Stimulated activated naive CD8-positive, alpha-beta T cell treated with anti-CD3 and anti-CD28 coated beads, Interleukin-15, amount 100 ng/mL, for 72 hours (primary cell): ENCODE results near the gene FANCE.
"Not testable (repeated sequence)": the region's sequence is repeated elsewhere in the genome, so short reads cannot be mapped to it uniquely, and the experiment has no call there.

ENCODE experiments used
- ATAC-seq: fragments of 150-1000 bp; cut with Tn5 transposase; 2 replicates; pipeline ENCODE4 v1.10.0; 2021; ENCODE audit warnings: mild to moderate bottlenecking, moderate library complexity
- DNase-seq, 2 donors: peaks; one replicate each; pipeline ENCODE4 v3.0.0; 2021 to 2022
- H3K27ac Mint-ChIP-seq, 2 donors: one replicate each; pipeline ENCODE4 v1.8.0; 2022; ENCODE audit warnings: mild to moderate bottlenecking in 2 of 2, mixed read lengths in 2 of 2, moderate library complexity in 2 of 2
- H3K27me3 Mint-ChIP-seq: one replicate; pipeline ENCODE4 v1.8.0; 2022; ENCODE audit warnings: mixed read lengths
- H3K4me1 Mint-ChIP-seq: one replicate; pipeline ENCODE4 v1.8.0; 2022; ENCODE audit warnings: mild to moderate bottlenecking, mixed read lengths
- H3K4me3 Mint-ChIP-seq, 2 donors: one replicate each; pipeline ENCODE4 v1.8.0; 2022; ENCODE audit warnings: mild to moderate bottlenecking in 2 of 2, mixed read lengths in 2 of 2, moderate library complexity in 1 of 2
- H3K9me3 Mint-ChIP-seq, 2 donors: one replicate each; pipeline ENCODE4 v1.8.0; 2022; ENCODE audit warnings: mixed read lengths in 2 of 2

Gene FANCE

GRCh38 chr6:35507221-35507620, 55.1 kb downstream of the FANCE start:
- peaks cover 20% of the 10 kb centered on the region for H3K4me1 Mint-ChIP-seq
- H3K27ac Mint-ChIP-seq, result no peak overlapping the region
- no peak for DNase-seq
- H3K4me3 Mint-ChIP-seq, result no peak overlapping the region
- ATAC-seq, result no peak
- no peaks in the 10 kb centered on the region for H3K9me3 Mint-ChIP-seq
- peaks cover 50% of the 10 kb centered on the region for H3K27me3 Mint-ChIP-seq

DNA sequence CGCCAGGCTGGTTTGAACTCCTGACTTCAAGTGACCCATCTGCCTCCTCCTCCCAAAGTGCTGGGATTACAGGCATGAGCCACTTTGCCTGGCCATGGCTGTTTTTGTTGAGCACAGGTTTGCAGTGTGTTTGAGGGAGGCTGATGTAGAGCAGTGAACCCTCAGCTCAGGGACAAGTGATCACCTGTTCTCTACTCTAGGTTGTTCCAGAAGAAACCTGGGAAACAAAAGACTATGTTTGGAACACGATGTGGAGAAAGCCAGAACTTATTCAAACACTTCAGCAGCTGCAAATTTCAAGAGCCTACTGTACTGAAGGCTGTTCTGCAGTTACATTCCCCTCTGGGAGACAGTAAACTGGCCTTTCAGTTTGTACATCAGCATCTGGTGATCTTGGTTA, 55.9 kb downstream of the FANCE start:
- no peaks in the 10 kb centered on the region for H3K9me3 Mint-ChIP-seq
- peaks cover 51% of the 10 kb centered on the region for H3K27me3 Mint-ChIP-seq
- DNase-seq (no peak), ATAC-seq (no peak)
- no peak overlapping the region for H3K4me3 Mint-ChIP-seq
- H3K4me1 Mint-ChIP-seq, result peaks cover 20% of the 10 kb centered on the region
- no peak overlapping the region for H3K27ac Mint-ChIP-seq

- DNase-seq (no peak), ATAC-seq (no peak)
- Mint-ChIP-seq H3K4me3 (no peak overlapping the region), H3K4me1 (peaks cover 15% of the 10 kb centered on the region), H3K9me3 (no peaks in the 10 kb centered on the region), H3K27me3 (peaks cover 47% of the 10 kb centered on the region), H3K27ac (no peak overlapping the region)
Observed at GRCh38 chr6:35508542-35508941, 56.4 kb downstream of the FANCE start.

DNA sequence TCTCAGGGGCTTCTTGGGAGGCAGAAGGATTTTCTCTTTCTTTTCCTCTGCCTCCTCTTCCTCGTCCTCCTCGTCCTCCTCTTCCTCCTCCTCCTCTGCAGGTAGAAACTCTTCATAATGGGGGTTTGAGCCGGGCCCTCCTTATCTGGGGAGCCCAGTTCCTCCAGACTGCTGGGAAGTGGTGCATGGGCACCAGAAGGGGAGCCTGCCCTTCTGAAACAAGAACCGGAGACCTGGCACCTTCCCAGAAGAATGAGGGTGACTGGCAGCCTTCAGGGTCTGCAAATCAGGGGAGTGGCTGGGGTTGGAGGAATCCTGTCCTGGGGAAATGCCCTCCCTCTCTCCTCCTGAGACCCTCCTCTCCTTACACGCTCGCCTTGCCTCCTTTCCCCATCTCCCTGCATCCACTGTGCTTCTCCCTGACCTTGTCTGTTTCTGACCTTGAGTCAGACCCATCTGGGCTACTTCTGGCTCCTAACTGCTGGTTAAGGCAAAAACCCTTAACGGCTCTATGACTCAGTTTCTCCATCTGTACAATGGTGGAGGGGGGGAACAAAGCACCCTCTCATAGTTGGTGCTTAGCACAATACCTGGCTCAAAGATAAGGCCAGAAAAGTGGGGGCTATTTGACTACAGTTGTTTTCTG, 58.9 kb downstream of the FANCE start:
- Mint-ChIP-seq H3K4me1 (peaks cover 14% of the 10 kb centered on the region), H3K9me3 (no peaks in the 10 kb centered on the region), H3K27me3 (peaks cover 44% of the 10 kb centered on the region), H3K4me3 (no peak overlapping the region), H3K27ac (no peak overlapping the region)
- no peak for DNase-seq
- ATAC-seq, result no peak

GRCh38 chr6:35511562-35511941, 59.4 kb downstream of the FANCE start:
- Mint-ChIP-seq H3K27me3 (peaks cover 44% of the 10 kb centered on the region), H3K4me3 (peak overlapping the region in 1 of 2 donors; percentile 52), H3K4me1 (peaks cover 14% of the 10 kb centered on the region), H3K27ac (no peak overlapping the region), H3K9me3 (no peaks in the 10 kb centered on the region)
- ATAC-seq (peak; percentile 62), DNase-seq (no peak)

GRCh38 chr6:35512006-35512405, 59.9 kb downstream of the FANCE start:
- H3K27me3 Mint-ChIP-seq, result peaks cover 44% of the 10 kb centered on the region

GRCh38 chr6:35512740-35513139, 60.6 kb downstream of the FANCE start, which contains the start of gene TULP1:
TULP1 (minus strand) TSS chr6:35512896; CDS start chr6:35512858, 38 bp downstream.
- Mint-ChIP-seq H3K27me3 (peaks cover 44% of the 10 kb centered on the region), H3K27ac (peak within 1 kb of the TSS in 1 of 2 donors; percentile 91)

More at GRCh38 chr6:35512006-35512405, 59.9 kb downstream of the FANCE start:
- Mint-ChIP-seq H3K4me3 (peak overlapping the region in 1 of 2 donors; percentile 52), H3K4me1 (peaks cover 14% of the 10 kb centered on the region), H3K9me3 (no peaks in the 10 kb centered on the region), H3K27ac (peak overlapping the region in 1 of 2 donors; percentile 91)
- DNase-seq, result no peak
- ATAC-seq, result peak; percentile 39

GRCh38 chr6:35514587-35514986, 62.4 kb downstream of the FANCE start:
- H3K9me3 Mint-ChIP-seq, result no peaks in the 10 kb centered on the region
- no peak for DNase-seq
- H3K4me1 Mint-ChIP-seq, result peaks cover 14% of the 10 kb centered on the region
- no peak overlapping the region for H3K4me3 Mint-ChIP-seq
- no peak for ATAC-seq
- peaks cover 36% of the 10 kb centered on the region for H3K27me3 Mint-ChIP-seq
- H3K27ac Mint-ChIP-seq, result no peak overlapping the region

More at GRCh38 chr6:35512740-35513139, 60.6 kb downstream of the FANCE start, which contains the start of gene TULP1:
- H3K4me3 Mint-ChIP-seq, result peak within 1 kb of the TSS in 1 of 2 donors; percentile 52
- H3K9me3 Mint-ChIP-seq, result no peaks in the 10 kb centered on the region
- ATAC-seq (no peak), DNase-seq (no peak)
- peaks cover 14% of the 10 kb centered on the region for H3K4me1 Mint-ChIP-seq

DNA sequence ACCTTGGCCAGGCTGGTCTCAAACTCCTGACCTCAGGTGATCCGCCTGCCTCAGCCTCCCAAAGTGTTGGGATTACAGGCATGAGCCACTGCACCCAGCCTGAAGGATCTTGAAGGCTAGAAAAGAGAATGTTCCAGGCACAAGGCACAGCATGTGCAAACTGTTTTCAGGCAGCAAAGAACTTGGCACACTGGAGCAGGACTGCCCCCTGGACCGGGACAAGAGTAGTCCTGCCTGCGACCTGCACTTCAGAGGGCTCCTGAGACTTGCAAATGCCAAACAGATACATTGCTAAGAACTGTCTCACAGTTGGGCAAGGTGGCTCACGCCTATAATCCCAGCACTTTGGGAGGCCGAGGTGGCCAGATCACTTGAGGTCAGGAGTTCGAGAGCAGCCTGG, 63.8 kb downstream of the FANCE start:
- H3K4me3 Mint-ChIP-seq, H3K9me3 Mint-ChIP-seq, H3K27ac Mint-ChIP-seq, ATAC-seq, DNase-seq: not testable (repeated sequence)
- Mint-ChIP-seq H3K27me3 (peaks cover 22% of the 10 kb centered on the region), H3K4me1 (peaks cover 14% of the 10 kb centered on the region)
